Endothelial cell of umbilical vein (primary cell): ENCODE results near the gene SCP2. TPM values are rescaled to one million over a fixed set of nuclear protein-coding genes. Genes with fewer than 3 reads are reported as not detected.

ENCODE experiments used
- BruUV-seq: library from RNA; stranded (reverse); fragments of 400-500 nt; replicated peaks from 2 replicates; lab custom pipeline; 2021; lab: Mats Ljungman, UMichigan
- CTCF ChIA-PET: fragments of 300-600, 350-600 bp; sonication (Branson Sonifier 250); formaldehyde crosslinking; loops from one replicate; lab custom pipeline; 2021; ENCODE audit warnings: antibody characterized with exemption, inconsistent platforms; lab: Charles Lee
- POLR2A ChIA-PET: fragments of 300-600, 350-600 bp; sonication (Branson Sonifier 250); formaldehyde crosslinking; loops from one replicate; lab custom pipeline; 2021; ENCODE audit warnings: antibody characterized with exemption, inconsistent platforms; lab: Charles Lee
- DNase-seq: peaks from one replicate; pipeline ENCODE4 v3.0.0-alpha.2; 2011; ENCODE audit warnings: low read depth, low spot score
- FAIRE-seq: peaks from 2 replicates; lab custom pipeline; 2011; peaks lifted over from hg19 to GRCh38; lab: Jason Lieb, UNC
- H2AFZ ChIP-seq: 2 replicates; pipeline ENCODE4 v1.6.0; 2012; ENCODE audit warnings: low read depth, low read length, control low read depth, inconsistent platforms
- H3K27ac ChIP-seq: 2 replicates; pipeline ENCODE4 v1.5.1; 2011; ENCODE audit warnings: low read depth, mild to moderate bottlenecking, control low read depth, low read length, moderate library complexity; ENCODE audit not compliant: insufficient read depth
- H3K27me3 ChIP-seq, 2 experiments: 2 replicates each; pipeline versions ENCODE4 v1.6.0 to v1.6.1; 2011; ENCODE audit warnings: low read length in 2 of 2, mixed read lengths in 1 of 2; ENCODE audit not compliant: control insufficient read depth in 2 of 2, insufficient read depth in 2 of 2
- H3K36me3 ChIP-seq, 2 experiments: 2 replicates in 1 of 2; 3 replicates in 1 of 2; pipeline ENCODE4 v1.5.1; 2011; ENCODE audit warnings: low read length in 2 of 2, mild to moderate bottlenecking in 1 of 2, moderate library complexity in 1 of 2; ENCODE audit not compliant: control insufficient read depth in 2 of 2, insufficient read depth in 2 of 2; ENCODE audit errors: extremely low read depth in 1 of 2
- H3K4me1 ChIP-seq: 3 replicates; pipeline ENCODE4 v1.5.1; 2011; ENCODE audit warnings: mild to moderate bottlenecking, low read length; ENCODE audit not compliant: control insufficient read depth, insufficient read depth; ENCODE audit errors: extremely low read depth
- H3K4me2 ChIP-seq: 2 replicates; pipeline ENCODE4 v1.6.1; 2011; ENCODE audit warnings: low read length, control low read depth, mixed read lengths; ENCODE audit not compliant: insufficient read depth
- H3K4me3 ChIP-seq, 3 experiments: fragments of 200-600 bp in 1 of 3; sonication (generic), shearing (Covaris generic) in 1 of 3; replicated peaks in 1 of 3; 2 replicates each; pipeline ENCODE4 v1.5.1; 2011 to 2016; ENCODE audit warnings: control low read depth in 3 of 3, low read length in 3 of 3, mild to moderate bottlenecking in 2 of 3, inconsistent platforms in 1 of 3, low read depth in 1 of 3, moderate library complexity in 1 of 3; ENCODE audit not compliant: insufficient read depth in 1 of 3
- H3K79me2 ChIP-seq: 2 replicates; pipeline ENCODE4 v1.6.0; 2012; ENCODE audit warnings: low read length, inconsistent platforms; ENCODE audit not compliant: control insufficient read depth, insufficient read depth
- H3K9ac ChIP-seq: replicated peaks from 2 replicates; pipeline ENCODE3; 2011; ENCODE audit warnings: low read length, control low read depth; ENCODE audit not compliant: insufficient read depth; ENCODE audit errors: extremely low read depth
- H3K9me1 ChIP-seq: replicated peaks from 3 replicates; pipeline ENCODE4 v1.6.0; 2011; ENCODE audit warnings: mild to moderate bottlenecking, low read length; ENCODE audit not compliant: control insufficient read depth, insufficient read depth; ENCODE audit errors: extremely low read depth
- H3K9me3 ChIP-seq: replicated peaks from 2 replicates; pipeline ENCODE4 v1.5.1; 2012; ENCODE audit warnings: low read length, inconsistent platforms; ENCODE audit not compliant: control insufficient read depth, insufficient read depth
- H4K20me1 ChIP-seq: replicated peaks from 2 replicates; pipeline ENCODE3; 2011; ENCODE audit warnings: mild to moderate bottlenecking, low read length; ENCODE audit not compliant: control insufficient read depth, insufficient read depth; ENCODE audit errors: extremely low read depth
- EZH2 ChIP-seq: IDR thresholded peaks from 2 replicates; pipeline ENCODE4 v1.6.1; 2012; ENCODE audit warnings: borderline replicate concordance, low read depth, mild to moderate bottlenecking, moderate library complexity, low read length, inconsistent platforms; ENCODE audit not compliant: severe bottlenecking
- FOS ChIP-seq: IDR thresholded peaks from 2 replicates; pipeline ENCODE4 v1.6.1; 2011; ENCODE audit warnings: mild to moderate bottlenecking, low read length, moderate library complexity, borderline replicate concordance; ENCODE audit not compliant: insufficient read depth
- GATA2 ChIP-seq: IDR thresholded peaks from 2 replicates; pipeline ENCODE4 v1.7.0; 2011; ENCODE audit warnings: low read depth, mild to moderate bottlenecking, moderate library complexity, mixed read lengths, low read length; ENCODE audit not compliant: insufficient read length, insufficient read depth
- JUN ChIP-seq: IDR thresholded peaks from 2 replicates; pipeline ENCODE4 v1.6.1; 2011; ENCODE audit warnings: borderline replicate concordance, low read depth; ENCODE audit not compliant: insufficient read length, insufficient read depth
- MYC ChIP-seq: IDR thresholded peaks from one replicate; pipeline ENCODE4 v1.6.1; 2011; ENCODE audit warnings: mild to moderate bottlenecking, low read depth, low read length
- POLR2A ChIP-seq: IDR thresholded peaks from 2 replicates; pipeline ENCODE4 v1.6.1; 2012; ENCODE audit warnings: low read depth, mild to moderate bottlenecking, control low read depth, low read length
- POLR2AphosphoS5 ChIP-seq: IDR thresholded peaks from 2 replicates; pipeline ENCODE4 v1.6.1; 2012; ENCODE audit warnings: low read depth, mild to moderate bottlenecking, control low read depth, low read length, moderate library complexity; ENCODE audit not compliant: insufficient read depth
- dilution Hi-C: fragments of 300-500 bp; cut with MboI; formaldehyde crosslinking; loops from one replicate; pipeline ENCODE4 v1.15.0; 2019; ENCODE audit warnings: low sequenced_read_pairs; ENCODE audit not compliant: extremely low pct_ligation_motif_present
- intact Hi-C: fragments of 100-400 bp; cut with micrococcal nuclease; formaldehyde crosslinking; loops from one replicate; pipeline ENCODE4 v1.10.0; 2022
- polyA plus RNA-seq, 4 experiments: library from polyadenylated mRNA; depleted of rRNA in 3 of 4; stranded (reverse) in 3 of 4; unstranded in 1 of 4; fragments of >200 nt; gene quantifications; 2 replicates each; pipeline versions ENCODE4 v1.2.1 to v1.2.3, GENCODE V29; 2011 to 2012; ENCODE audit warnings: missing spikeins in 1 of 4
- total RNA-seq: library from RNA; stranded (reverse); gene quantifications from 2 replicates; pipeline ENCODE4 v1.2.3, GENCODE V29; 2021
- TF ChIP-seq, protein P1 (sequence below), 2 donors: IDR thresholded peaks; 1 replicate in 1 of 2; 2 replicates in 1 of 2; pipeline ENCODE4 v1.5.1; 2011; ENCODE audit warnings: low read length in 2 of 2, mild to moderate bottlenecking in 2 of 2, moderate library complexity in 2 of 2, control low read depth in 1 of 2, inconsistent platforms in 1 of 2, low read depth in 1 of 2; ENCODE audit not compliant: insufficient read depth in 1 of 2; ENCODE audit errors: extremely low read depth in 1 of 2
- TF ChIP-seq, protein P2 (sequence below): IDR thresholded peaks from 2 replicates; pipeline ENCODE4 v1.6.1; 2011; ENCODE audit not compliant: insufficient read depth, insufficient read length

Gene SCP2
- total and polyA plus RNA-seq, 2 donors (not counting 3 experiments of a cell fraction or from before 2014, with no cell fraction given), result 42.4 to 92.7 TPM

DNA sequence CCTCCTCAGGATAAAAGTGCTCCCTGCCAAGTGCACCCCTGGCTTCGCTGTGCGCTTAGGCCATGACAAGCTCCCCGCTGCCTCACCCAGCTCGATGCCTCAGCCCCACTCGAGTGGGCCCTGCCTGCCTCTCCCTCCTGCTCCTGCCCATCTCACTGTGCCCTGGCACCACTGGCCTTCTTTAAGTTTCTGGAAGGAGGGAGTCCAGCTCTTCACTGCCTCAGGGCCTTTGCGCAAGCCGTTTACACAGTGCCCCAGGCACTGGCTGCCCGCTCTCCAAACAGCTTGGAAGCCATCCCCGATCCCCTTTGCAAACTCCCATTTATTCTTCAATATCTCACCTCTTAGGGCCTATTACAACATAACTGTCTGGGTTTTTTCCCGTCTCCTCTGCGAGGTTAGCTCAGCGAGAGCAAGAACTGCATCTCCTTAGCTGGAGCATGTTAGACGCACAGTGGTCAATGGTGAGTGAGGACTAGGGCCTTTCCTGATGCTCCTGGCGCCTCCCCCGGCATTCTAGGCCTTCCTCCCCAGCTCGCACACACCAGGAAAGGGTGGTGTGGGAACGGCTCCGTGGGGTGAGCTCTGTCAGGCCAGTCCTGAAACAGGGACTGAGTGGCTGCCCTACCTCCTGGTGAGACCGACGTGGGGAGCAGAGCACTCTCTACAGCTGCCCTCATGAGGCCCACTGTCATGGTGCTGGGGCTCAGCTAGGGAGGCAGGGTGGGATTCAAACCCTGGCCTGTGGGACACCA lies 166.9 kb downstream of the SCP2 start:
- H3K27ac ChIP-seq, result no peak overlapping the region
- no peak overlapping the region for H3K9ac ChIP-seq
- no peaks in the 10 kb centered on the region for H3K9me1 ChIP-seq
- H2AFZ ChIP-seq, result no peak overlapping the region
- H3K27me3 ChIP-seq, result no peaks in the 10 kb centered on the region
- H3K4me3 ChIP-seq, result no peak overlapping the region
- no peaks in the 10 kb centered on the region for H3K4me1 ChIP-seq
- dilution Hi-C loops, result no loop called here
- DNase-seq (no peak), FAIRE-seq (no peak)
- TF ChIP-seq POLR2A, result no peak
- TF ChIP-seq FOS, result no peak
- no peak for TF ChIP-seq MYC
- TF ChIP-seq EZH2, result no peak
- TF ChIP-seq, protein P1, sequence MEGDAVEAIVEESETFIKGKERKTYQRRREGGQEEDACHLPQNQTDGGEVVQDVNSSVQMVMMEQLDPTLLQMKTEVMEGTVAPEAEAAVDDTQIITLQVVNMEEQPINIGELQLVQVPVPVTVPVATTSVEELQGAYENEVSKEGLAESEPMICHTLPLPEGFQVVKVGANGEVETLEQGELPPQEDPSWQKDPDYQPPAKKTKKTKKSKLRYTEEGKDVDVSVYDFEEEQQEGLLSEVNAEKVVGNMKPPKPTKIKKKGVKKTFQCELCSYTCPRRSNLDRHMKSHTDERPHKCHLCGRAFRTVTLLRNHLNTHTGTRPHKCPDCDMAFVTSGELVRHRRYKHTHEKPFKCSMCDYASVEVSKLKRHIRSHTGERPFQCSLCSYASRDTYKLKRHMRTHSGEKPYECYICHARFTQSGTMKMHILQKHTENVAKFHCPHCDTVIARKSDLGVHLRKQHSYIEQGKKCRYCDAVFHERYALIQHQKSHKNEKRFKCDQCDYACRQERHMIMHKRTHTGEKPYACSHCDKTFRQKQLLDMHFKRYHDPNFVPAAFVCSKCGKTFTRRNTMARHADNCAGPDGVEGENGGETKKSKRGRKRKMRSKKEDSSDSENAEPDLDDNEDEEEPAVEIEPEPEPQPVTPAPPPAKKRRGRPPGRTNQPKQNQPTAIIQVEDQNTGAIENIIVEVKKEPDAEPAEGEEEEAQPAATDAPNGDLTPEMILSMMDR (IDR thresholded peaks at IDR 0.05; ENCODE audit: extremely low read depth in 1 of 2, insufficient read depth in 1 of 2, low read depth in 1 of 2, low read length in 2 of 2), result no peak
- TF ChIP-seq JUN, result no peak
- no peak for TF ChIP-seq GATA2
- no peak for TF ChIP-seq POLR2AphosphoS5
- TF ChIP-seq, protein P2, sequence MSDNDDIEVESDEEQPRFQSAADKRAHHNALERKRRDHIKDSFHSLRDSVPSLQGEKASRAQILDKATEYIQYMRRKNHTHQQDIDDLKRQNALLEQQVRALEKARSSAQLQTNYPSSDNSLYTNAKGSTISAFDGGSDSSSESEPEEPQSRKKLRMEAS, result no peak
- ChIA-PET CTCF (interaction anchor here (1.4 to 2.9 kb wide), 2 partner anchors 10 to 14 kb away, joined by 4 to 11 read pairs; no protein-coding TSS in a partner anchor), POLR2A (no interaction called here)
- no peak overlapping the region for H3K4me2 ChIP-seq
- intact Hi-C loops, result no loop called here
- no peaks in the 10 kb centered on the region for H4K20me1 ChIP-seq
- H3K36me3 ChIP-seq, result no peaks in the 10 kb centered on the region
- no peaks in the 10 kb centered on the region for H3K9me3 ChIP-seq
- no peaks in the 10 kb centered on the region for H3K79me2 ChIP-seq
- BruUV-seq, result no TSS peak
